HG02852 (cell line): ENCODE data around the gene STAT5A.
A peak's percentile ranks its signal among the peaks of the same experiment; 100 is the strongest.
"Not testable (repeated sequence)": the region's sequence is repeated elsewhere in the genome, so short reads cannot be mapped to it uniquely, and the experiment has no call there.

ENCODE experiments used
- ATAC-seq: cut with Tn5 transposase; IDR thresholded peaks from one replicate; pipeline ENCODE4 v1.9.1; 2021; ENCODE audit warnings: mild to moderate bottlenecking, moderate library complexity; ENCODE audit not compliant: unreplicated experiment

STAT5A gene

GRCh38 chr17:42287977-42288802 lies at the start of gene STAT5A:
Gene STAT5A, plus strand, starts transcription at chr17:42288498. Its CDS starts 914 bp downstream, at chr17:42289412.
- no peak for ATAC-seq

GRCh38 chr17:42239576-42239975 lies 48.7 kb upstream of the STAT5A start:
- not testable (repeated sequence) for ATAC-seq

- ATAC-seq: no peak
These were observed 48.1 kb upstream of the STAT5A start for GRCh38 chr17:42240201-42240600.

GRCh38 chr17:42240863-42241262 lies 47.4 kb upstream of the STAT5A start:
- not testable (repeated sequence) for ATAC-seq

GRCh38 chr17:42241871-42242270 lies 46.4 kb upstream of the STAT5A start:
- ATAC-seq: no peak

GRCh38 chr17:42243493-42243982 lies 44.8 kb upstream of the STAT5A start:
- ATAC-seq: no peak

GRCh38 chr17:42244116-42244515 lies 44.2 kb upstream of the STAT5A start:
- not testable (repeated sequence) for ATAC-seq

GRCh38 chr17:42245183-42245582 lies 43.1 kb upstream of the STAT5A start:
- ATAC-seq: not testable (repeated sequence)

- ATAC-seq: no peak
These were observed 41.8 kb upstream of the STAT5A start for GRCh38 chr17:42246515-42246914.

GRCh38 chr17:42247734-42248133 lies 40.6 kb upstream of the STAT5A start:
- ATAC-seq: no peak

GRCh38 chr17:42248351-42249179 lies 39.7 kb upstream of the STAT5A start:
- peak; percentile 77 for ATAC-seq

- no peak for ATAC-seq
These were observed 38.4 kb upstream of the STAT5A start for GRCh38 chr17:42249681-42250446.

- no peak for ATAC-seq
These were observed 37.2 kb upstream of the STAT5A start for GRCh38 chr17:42251115-42251514.

GRCh38 chr17:42252597-42253550 lies 35.4 kb upstream of the STAT5A start:
- no peak for ATAC-seq

- ATAC-seq: no peak
These were observed 34.7 kb upstream of the STAT5A start for GRCh38 chr17:42253578-42253977.

GRCh38 chr17:42255445-42255844 lies 32.9 kb upstream of the STAT5A start:
- ATAC-seq: no peak

GRCh38 chr17:42260318-42260717 lies 28.0 kb upstream of the STAT5A start:
- no peak for ATAC-seq

- ATAC-seq: not testable (repeated sequence)
These were observed 23.9 kb upstream of the STAT5A start for GRCh38 chr17:42264366-42264765.

- ATAC-seq: no peak
These were observed 21.8 kb upstream of the STAT5A start for GRCh38 chr17:42266462-42266861.
